Stimulated activated CD4-positive, alpha-beta T cell treated with anti-CD3 and anti-CD28 coated beads, TNF-alpha, amount 100 ng/mL, for 4 hours (primary cell): Measurements from ENCODE around the gene TRPT1.

Experiments used
- DNase-seq, 3 experiments: peaks; one replicate each; pipeline ENCODE4 v3.0.0-alpha.2; 2020; ENCODE audit warnings: low read depth in 3 of 3

The TRPT1 gene

DNA sequence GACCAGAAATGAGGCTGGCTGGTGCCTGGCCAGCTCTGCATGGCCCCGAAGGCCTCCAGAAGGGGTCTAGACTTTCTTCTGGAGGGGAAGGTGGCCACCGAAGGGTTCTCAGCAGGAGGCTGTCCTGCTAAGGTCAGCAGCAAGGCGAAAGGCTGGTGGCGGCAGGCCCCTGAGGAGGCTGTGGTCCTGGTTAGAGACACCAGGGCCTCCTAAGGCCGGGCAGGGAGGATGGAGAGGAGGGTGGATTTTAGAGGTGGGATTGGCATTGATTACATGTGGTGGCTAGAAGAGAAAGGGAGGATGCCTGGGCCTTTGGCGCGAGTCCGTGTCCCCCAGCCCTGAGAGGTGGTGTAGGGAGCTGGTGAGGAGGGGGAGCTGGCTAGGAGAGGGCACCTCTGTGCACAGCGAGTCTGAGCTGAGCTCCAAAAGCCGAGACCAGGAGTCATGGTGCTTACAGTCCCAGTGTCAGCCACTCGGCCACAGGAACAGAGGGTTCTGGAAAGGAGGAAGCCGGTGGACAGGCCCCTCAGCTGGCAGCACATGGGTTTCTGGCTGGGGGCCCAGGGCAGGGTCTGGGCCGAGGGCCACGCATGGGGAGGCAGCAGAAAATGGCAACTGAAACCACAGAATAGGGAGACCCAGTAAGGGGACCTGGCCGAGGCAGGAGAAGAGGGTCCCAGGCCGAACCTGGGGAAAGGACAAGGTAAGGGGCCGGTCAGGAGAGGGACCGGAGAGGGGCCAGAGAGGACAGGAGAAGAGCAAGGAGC, 17.0 kb downstream of the TRPT1 start:
- no peak for DNase-seq

- DNase-seq: no peak
These were observed 17.7 kb downstream of the TRPT1 start for GRCh38 chr11:64208086-64208795.

DNA sequence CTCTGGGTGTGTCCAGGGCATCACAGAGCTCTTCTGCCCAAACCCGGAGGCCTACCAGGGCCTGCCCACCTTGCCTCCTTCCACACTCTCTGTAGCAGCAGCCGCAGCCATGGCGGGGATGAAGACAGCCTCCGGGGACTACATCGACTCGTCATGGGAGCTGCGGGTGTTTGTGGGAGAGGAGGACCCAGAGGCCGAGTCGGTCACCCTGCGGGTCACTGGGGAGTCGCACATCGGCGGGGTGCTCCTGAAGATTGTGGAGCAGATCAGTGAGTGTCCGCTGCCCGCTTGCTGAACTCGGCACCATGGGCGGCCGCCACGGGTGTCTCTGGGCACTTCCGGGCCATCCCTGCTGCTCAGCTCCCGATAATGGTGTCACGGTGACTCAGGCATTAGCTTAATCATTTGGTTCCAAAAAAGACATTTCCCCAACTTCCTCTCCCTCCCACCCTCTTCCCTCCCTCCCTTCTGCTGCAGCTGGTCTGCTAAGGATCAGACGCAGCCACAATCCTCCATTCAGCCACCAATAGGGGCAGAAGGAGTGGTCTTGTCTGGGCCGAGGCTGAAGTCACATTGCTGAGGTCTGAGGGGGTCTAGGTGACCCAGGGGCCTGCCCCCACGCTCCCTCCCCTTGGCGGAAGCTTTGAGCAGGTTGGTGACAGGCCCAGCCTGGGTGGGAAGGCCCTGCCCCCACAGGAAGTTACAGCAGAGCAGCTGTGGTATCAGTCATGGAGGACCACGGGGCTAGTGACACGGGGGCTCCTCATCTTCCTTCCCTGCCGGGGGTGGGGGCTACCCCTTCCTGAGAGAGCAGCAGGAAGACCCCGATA, 18.5 kb downstream of the TRPT1 start:
- DNase-seq: peak; percentile 66 to 76 (median 73)

DNA sequence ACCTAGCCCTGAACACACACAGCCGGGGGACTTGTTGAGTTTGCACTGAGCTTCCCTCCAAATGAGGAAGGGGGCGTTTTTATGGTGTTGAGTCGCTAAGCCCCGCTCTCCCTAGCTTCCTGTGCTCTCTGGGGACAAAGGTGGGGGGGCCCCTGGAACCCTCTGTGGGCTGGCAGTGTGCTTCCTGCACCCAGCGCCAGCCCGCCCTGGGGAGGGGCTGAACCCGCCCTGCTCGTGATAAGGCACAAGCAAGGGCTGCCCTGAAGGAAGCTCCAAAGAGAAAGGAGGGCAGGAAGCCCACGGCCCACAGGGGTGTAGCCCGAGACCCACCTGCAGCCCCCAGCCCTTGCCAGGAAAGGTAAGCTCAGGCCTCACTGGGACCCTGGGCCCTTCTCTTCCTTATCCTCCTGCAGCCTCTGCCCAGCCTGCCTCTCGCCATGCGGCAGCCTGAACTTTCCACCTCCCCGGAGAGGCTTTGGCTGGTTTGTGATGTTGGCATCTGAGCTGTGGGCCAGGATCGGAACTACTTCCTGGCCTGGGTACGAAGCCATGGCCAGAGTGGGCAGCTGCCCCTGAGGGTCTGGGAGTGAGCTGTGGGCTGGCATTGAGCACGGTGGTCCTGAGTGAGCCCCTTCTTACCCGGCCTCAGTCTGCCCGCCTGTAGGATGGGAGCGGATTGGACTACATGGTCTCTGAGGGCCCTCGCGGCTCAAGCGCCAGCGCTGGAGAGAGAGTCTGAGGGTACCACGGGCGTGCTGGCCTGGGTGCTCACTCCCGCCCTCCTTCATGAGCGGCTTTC, 19.3 kb downstream of the TRPT1 start, which contains the start of gene FERMT3:
Gene FERMT3 (plus strand): TSS at position 265 of the 799 bp plus-strand sequence. CDS start 644 bp downstream, outside the sequence.
- DNase-seq: peak; percentile 58 to 66 (median 63)

DNA sequence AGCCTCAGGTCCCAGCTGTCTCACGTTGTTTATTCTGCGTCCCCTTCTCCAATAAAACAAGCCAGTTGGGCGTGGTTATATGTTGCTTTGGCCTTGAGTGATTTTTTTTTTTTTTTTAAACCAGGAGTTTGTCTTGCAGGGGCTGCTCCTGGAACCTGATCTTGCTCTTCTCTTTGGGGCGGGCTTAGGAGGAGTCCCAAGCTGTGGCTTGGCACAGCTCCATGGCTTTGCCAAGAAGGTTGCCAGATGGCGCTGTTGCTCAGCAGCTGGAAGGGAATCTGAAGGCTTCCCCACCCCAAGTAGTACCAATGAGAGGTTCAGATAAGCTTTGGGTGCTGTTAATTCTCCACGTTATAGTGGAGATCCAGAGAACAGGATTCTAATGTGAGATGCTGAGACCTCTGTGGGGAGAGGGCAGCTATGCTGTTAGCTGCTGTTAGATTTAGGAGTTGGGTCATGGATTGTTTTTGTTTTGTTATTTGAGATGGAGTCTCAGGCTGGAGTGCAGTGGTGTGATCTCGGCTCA, 21.5 kb downstream of the TRPT1 start:
- DNase-seq: peak in 2 of 3 experiments; percentile 64 to 75

- no peak for DNase-seq
These were observed 21.9 kb downstream of the TRPT1 start for GRCh38 chr11:64204080-64204440.

DNA sequence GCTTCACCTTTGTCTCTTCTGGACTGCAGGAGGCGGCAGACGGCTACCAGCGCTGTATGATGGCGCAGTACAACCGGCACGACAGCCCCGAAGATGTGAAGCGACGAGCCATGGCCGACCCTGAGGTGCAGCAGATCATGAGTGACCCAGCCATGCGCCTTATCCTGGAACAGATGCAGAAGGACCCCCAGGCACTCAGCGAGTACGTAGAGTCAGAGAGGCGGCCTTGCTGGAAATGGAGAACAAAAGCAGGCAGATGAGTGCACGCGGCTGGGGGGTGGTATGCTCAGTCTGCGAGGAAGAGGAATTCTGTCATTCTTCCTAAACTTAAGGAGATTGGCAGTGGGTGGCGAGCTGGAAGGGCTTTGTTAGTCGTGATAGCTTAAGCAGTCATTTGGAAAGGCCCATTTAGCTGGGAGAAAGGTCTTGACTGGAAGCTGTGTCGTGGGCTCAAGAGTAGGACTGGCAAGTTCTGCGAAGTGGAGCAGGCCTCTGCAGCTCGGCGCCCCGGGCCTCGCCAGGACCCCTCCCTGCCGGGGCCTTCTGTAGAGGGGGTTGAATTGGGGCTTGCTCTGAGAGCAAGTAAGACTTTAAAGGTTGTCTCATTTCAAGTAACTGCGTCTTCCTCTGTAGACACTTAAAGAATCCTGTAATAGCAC, 22.4 kb downstream of the TRPT1 start:
- no peak for DNase-seq

- DNase-seq: no peak
These were observed 23.0 kb downstream of the TRPT1 start for GRCh38 chr11:64202992-64203391.

GRCh38 chr11:64201543-64201942, 24.4 kb downstream of the TRPT1 start:
- DNase-seq: no peak

DNA sequence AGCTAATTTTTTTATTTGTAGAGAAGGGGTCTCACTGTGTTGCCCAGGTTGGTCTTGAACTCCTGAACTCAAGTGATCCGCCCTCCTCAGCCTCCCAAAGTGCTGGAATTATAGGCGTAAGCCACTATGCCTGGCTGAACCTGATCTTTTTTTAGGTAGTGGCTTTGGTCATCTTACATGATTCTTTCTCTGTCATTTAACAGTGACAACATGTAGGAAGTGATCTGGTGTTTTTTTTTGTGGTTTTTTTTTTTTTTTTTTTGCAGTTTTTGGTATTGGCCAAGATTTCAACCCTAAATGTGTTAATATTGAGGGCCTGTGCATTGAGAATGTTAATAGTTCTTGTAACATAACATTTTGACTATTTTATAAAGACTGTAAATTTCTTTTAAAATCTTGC, 27.5 kb downstream of the TRPT1 start:
- no peak for DNase-seq

- no peak for DNase-seq
These were observed 29.4 kb downstream of the TRPT1 start for GRCh38 chr11:64196626-64197025.

DNA sequence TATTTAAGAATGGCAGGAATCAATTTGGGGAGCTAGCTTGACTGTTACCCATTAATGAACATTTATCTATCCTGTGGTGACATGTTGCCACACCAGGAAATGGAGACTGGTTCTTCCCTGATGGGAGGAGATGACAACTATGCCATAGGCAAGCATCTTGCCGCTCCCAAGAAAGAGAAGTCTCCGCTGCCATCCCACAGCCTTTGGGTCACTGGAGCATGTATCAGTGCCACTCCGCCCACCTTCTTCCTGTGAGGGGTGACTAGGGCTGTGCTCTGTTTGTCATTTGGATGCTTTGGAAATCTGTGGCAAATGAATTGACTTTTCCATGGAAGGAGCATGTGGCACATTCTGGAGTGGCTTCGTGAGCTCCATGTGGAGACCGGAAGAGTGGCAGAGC, 33.6 kb downstream of the TRPT1 start:
- DNase-seq: no peak

DNA sequence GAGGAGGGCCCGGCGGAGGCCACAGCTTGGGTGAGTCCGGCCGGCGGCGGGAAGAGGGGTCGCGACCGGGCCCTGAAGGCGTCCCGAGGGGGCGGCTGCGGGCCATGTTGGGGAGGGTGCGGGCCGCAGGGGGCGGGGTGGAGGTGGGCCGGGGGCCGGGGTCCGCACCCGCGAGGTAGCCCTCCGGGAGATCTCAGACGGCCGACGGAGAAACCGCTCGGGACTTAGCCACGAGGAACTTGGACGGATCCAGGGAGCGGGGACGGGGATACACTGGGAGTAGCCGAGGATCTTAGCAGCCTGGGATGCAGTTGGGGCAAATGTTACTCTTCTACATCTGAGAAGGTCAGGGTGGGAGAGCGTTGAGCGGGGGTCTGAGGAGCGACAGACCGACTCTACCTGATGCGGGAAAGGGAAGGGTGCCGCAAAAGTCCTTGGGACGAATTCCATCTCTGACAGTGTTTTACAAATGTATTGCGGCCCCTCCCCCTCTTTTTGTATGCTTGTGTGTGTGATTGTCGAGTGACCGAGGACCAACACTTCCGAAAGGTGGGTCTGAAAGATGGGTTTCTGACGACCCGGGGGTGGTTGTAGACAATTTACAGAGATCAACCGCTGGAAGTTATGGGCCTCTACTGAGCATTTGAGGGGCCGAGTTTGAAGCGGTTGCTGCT, 39.4 kb downstream of the TRPT1 start:
- DNase-seq: peak in 1 of 3 experiments; percentile 17

- peak; percentile 94 to 98 (median 97) for DNase-seq
These were observed 40.1 kb downstream of the TRPT1 start, which contains the start of gene STIP1 for GRCh38 chr11:64185693-64186491. Gene STIP1 (plus strand): TSS chr11:64186171. CDS start chr11:64186262, 91 bp downstream.

DNA sequence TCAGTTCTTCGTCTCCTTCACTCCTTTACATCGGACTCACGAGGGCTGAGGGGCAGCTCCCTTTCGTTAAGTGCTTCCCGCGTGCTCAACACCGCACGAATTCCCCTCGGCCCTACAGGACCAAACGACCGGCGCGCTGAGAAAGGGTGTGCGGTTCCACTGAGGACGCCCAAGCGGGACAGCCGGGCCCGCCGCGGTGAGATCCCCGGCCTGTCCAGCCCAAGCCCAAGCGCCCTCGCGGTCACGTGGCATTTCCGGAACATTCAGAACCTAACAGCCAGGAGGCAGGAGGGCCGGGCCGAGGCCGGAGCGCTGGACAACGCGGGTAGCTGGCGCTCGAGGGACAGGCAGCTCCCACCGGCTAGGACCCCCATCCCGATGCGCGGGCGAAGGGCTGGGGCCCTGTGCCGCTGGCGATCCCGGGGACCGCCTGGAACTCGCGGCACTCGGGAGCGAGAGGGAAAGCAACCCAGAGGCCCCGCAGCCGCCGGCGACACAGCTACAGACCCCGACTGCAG, 40.8 kb downstream of the TRPT1 start:
- DNase-seq: no peak

DNA sequence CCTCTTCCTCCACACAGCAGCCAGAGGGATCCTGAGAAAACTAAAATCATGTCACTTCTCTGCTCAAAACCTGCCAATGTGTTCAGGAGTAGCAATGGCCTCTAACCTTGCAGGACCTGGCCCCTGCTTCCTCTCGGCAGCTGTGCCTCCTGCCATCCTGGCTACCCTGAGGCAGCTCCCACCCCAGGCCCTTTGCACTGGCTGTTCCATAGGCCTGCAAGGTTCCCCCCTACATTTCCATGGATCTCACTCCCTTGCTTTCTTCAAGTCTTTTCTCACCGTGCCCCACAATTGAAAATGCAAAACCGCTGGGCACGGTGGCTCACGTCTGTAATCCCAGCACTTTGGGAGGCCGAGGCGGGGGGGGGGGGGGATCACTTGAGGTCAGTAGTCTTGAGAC, 42.1 kb downstream of the TRPT1 start:
- DNase-seq: no peak

DNA sequence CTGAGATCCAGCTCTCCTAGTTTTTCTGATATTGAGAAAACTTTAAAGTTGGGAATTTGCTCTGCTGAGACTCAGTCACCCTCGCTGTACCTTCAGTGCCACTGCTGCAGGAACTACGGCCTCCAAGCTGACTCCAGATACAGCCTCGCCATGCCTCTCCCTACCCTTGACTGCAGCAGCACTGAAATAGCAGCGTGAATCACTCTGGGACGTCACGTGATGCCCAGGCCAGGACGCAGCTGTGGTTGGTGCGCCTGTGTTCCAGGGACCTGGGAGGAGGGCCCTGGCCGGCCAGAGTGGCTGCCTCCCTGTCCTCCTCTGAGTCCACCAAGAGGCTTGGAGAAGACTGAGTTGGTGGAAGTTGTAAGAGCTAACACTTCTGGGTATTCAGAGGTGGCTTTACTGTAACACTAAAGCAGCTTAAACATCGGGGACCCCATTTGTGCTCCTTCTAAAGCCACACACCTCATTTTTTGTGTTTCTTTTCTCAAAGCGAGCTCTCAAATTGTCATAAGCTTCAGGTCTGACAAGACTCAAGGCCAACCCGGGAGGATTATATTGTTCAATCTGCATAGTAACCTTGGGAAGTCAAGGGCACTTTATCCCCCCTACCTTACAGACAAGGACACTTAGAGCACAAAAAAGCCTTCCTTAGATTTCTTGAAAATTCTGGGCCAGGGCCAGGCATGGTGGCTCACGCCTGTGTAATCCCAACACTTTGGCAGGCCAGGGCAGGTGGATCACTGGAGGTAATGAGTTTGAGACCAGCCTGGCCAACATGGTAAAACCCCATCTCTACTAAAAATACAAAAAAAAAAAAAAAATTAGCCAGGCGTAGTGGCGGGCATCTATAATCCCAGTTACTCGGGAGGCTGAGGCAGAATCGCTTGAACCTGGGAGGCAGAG, 44.2 kb downstream of the TRPT1 start:
- peak in 1 of 3 experiments; percentile 22 for DNase-seq

DNA sequence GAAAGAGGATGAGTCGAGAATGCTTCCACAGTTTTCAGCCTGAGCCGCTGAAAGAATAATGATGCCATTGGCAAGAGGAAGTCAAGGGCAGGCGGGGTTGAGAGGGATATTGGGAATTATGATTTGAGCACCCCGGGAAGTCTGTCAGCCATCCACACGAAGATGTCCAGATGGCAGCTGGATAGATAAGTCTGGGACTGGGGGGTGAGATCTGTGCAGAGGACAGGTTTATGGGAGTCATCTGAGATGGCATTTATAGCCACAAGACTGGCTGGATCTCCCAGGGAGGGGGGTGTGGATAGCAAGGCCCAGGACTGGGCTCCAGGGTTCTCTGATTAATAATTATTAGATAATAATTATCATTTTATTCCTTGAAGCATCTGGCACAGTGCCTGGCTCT, 45.1 kb downstream of the TRPT1 start:
- DNase-seq: no peak
